K562 (cell line): ENCODE data around the gene EAF1. TPM values are rescaled to one million over a fixed set of nuclear protein-coding genes. Genes with fewer than 3 reads are reported as not detected.

Experiments used
- ATAC-seq: fragments of 200-7000 bp; cut with Tn5 transposase; 3 replicates; pipeline ENCODE4 v1.9.1; 2020; ENCODE audit warnings: moderate library complexity
- BruUV-seq: library from RNA; stranded (reverse); fragments of 400-500 nt; replicated peaks from 2 replicates; lab custom pipeline; 2021; lab: Mats Ljungman, UMichigan
- CTCF ChIA-PET: fragments of 300-600 bp; formaldehyde crosslinking; extraction: SDS; loops from one replicate; lab custom pipeline; 2021; ENCODE audit warnings: low intra/inter-chr PET ratio; lab: Yijun Ruan, JAX
- POLR2A ChIA-PET: fragments of 300-600, 350-650 bp; sonication (Branson Sonifier 250); formaldehyde crosslinking; extraction: SDS; loops from one replicate; lab custom pipeline; 2021; ENCODE audit warnings: antibody characterized with exemption, inconsistent platforms; lab: Yijun Ruan, JAX
- DNase-seq, 4 experiments: peaks; one replicate each; pipeline versions ENCODE4 v3.0.0 to v3.0.0-alpha.2; 2011 to 2018; ENCODE audit warnings: low spot score in 3 of 4, mixed read lengths in 3 of 4; ENCODE audit errors: extremely low read depth in 1 of 4
- FAIRE-seq: peaks from 2 replicates; lab custom pipeline; 2011; peaks lifted over from hg19 to GRCh38; lab: Jason Lieb, UNC
- H2AFZ ChIP-seq: 2 replicates; pipeline ENCODE4 v1.6.0; 2011; ENCODE audit warnings: low read depth, low read length, control low read depth, inconsistent platforms
- H3K27ac ChIP-seq: fragments of 200-600 bp; 3 replicates; pipeline ENCODE4 v1.8.0; 2011; ENCODE audit warnings: low read depth, mild to moderate bottlenecking, control low read depth, inconsistent platforms, low read length, moderate library complexity, mixed read lengths; ENCODE audit errors: extremely low read depth
- H3K27me3 ChIP-seq, 2 experiments: fragments of 300-600 bp in 1 of 2; 2 replicates in 1 of 2; 3 replicates in 1 of 2; pipeline versions ENCODE4 v1.6.0 to v1.8.0; 2011; ENCODE audit warnings: inconsistent platforms in 2 of 2, low read length in 2 of 2, mild to moderate bottlenecking in 1 of 2, mixed read lengths in 1 of 2, moderate library complexity in 1 of 2; ENCODE audit not compliant: control insufficient read depth in 2 of 2, insufficient read depth in 2 of 2
- H3K36me3 ChIP-seq: fragments of 300-600 bp; 3 replicates; pipeline ENCODE4 v1.8.0; 2011; ENCODE audit warnings: mild to moderate bottlenecking, low read length, inconsistent platforms; ENCODE audit not compliant: control insufficient read depth, insufficient read depth
- H3K4me1 ChIP-seq, 2 experiments: fragments of 200-600 bp in 1 of 2; replicated peaks in 1 of 2; 2 replicates in 1 of 2; 3 replicates in 1 of 2; pipeline versions ENCODE4 v1.5.1 to v1.8.0; 2011; ENCODE audit warnings: inconsistent platforms in 2 of 2, low read length in 2 of 2, mild to moderate bottlenecking in 1 of 2, mixed read lengths in 1 of 2, moderate library complexity in 1 of 2; ENCODE audit not compliant: control insufficient read depth in 2 of 2, insufficient read depth in 2 of 2
- H3K4me2 ChIP-seq: 2 replicates; pipeline ENCODE4 v1.6.1; 2011; ENCODE audit warnings: low read length, control low read depth, inconsistent platforms, mixed read lengths; ENCODE audit not compliant: insufficient read depth
- H3K4me3 ChIP-seq: fragments of 200-600 bp; sonication (generic), shearing (Covaris generic); 2 replicates; pipeline ENCODE4 v1.5.1; 2016; ENCODE audit warnings: control low read depth, inconsistent platforms
- H3K79me2 ChIP-seq: fragments of 200-600 bp; 3 replicates; pipeline ENCODE4 v1.8.0; 2011; ENCODE audit warnings: low read length, inconsistent platforms; ENCODE audit not compliant: control insufficient read depth, insufficient read depth
- H3K9ac ChIP-seq, 2 experiments: 2 replicates each; pipeline versions ENCODE4 v1.6.0 to v1.6.1; 2011; ENCODE audit warnings: low read depth in 2 of 2, low read length in 2 of 2, control low read depth in 1 of 2, inconsistent platforms in 1 of 2, mild to moderate bottlenecking in 1 of 2, mixed read lengths in 1 of 2; ENCODE audit not compliant: insufficient read depth in 1 of 2
- H3K9me1 ChIP-seq: one replicate; pipeline ENCODE4 v1.6.0; 2011; ENCODE audit warnings: inconsistent platforms, mild to moderate bottlenecking, low read length, moderate library complexity; ENCODE audit not compliant: control insufficient read depth, insufficient read depth
- H3K9me3 ChIP-seq: replicated peaks from 2 replicates; pipeline ENCODE4 v1.5.1; 2011; ENCODE audit warnings: low read depth, low read length, inconsistent platforms; ENCODE audit not compliant: control insufficient read depth, insufficient read depth
- H4K20me1 ChIP-seq: replicated peaks from 2 replicates; pipeline ENCODE4 v1.6.1; 2011; ENCODE audit warnings: low read length, inconsistent platforms, mixed read lengths; ENCODE audit not compliant: control insufficient read depth, insufficient read depth
- CEBPB ChIP-seq: fragments of 450-650 bp; IDR thresholded peaks from 2 replicates; pipeline ENCODE4 v1.6.1; 2016; ENCODE audit warnings: missing genetic modification characterization, missing compliant biosample characterization
- EGR1 ChIP-seq: fragments of 450-650 bp; conservative IDR thresholded peaks from 2 replicates; pipeline ENCODE4 v1.6.1; 2017; ENCODE audit warnings: mild to moderate bottlenecking
- EP300 ChIP-seq: IDR thresholded peaks from 2 replicates; pipeline ENCODE4 v1.6.1; 2012; ENCODE audit warnings: low read length, improper control_type of control experiment
- MBD2 ChIP-seq: sonication (generic); IDR thresholded peaks from 2 replicates; pipeline ENCODE4 v1.6.1; 2016; ENCODE audit warnings: low read depth, borderline replicate concordance
- POLR2G ChIP-seq: fragments of 200-400 bp; formaldehyde crosslinking; IDR thresholded peaks from 2 replicates; pipeline ENCODE4 v1.6.1; 2017; ENCODE audit warnings: low read depth, mild to moderate bottlenecking, antibody characterized with exemption, low read length, moderate library complexity
- UBTF ChIP-seq, 2 experiments: IDR thresholded peaks; 2 replicates each; pipeline ENCODE4 v1.6.1; 2012; ENCODE audit warnings: improper control_type of control experiment in 2 of 2, low read depth in 2 of 2, low read length in 2 of 2, borderline replicate concordance in 1 of 2
- ZNF140 ChIP-seq: fragments of 250-450 bp; sonication (Bioruptor Pico); IDR thresholded peaks from 2 replicates; pipeline ENCODE4 v1.8.0; 2021; ENCODE audit warnings: moderate library complexity, mild to moderate bottlenecking, inconsistent platforms
- ZNF165 ChIP-seq: fragments of 250-450 bp; sonication (Bioruptor Pico); IDR thresholded peaks from 2 replicates; pipeline ENCODE4 v1.4.0; 2020; ENCODE audit warnings: borderline replicate concordance
- ZNF217 ChIP-seq: sonication (generic); formaldehyde crosslinking; IDR thresholded peaks from 2 replicates; pipeline ENCODE4 v1.8.0; 2022; ENCODE audit warnings: mild to moderate bottlenecking, missing genetic modification reagents
- WGBS: fragments of 100-300 bp; shearing (Covaris generic); methylation state at CpG from one replicate; pipeline ENCODE4 v1.1.6; 2016; ENCODE audit warnings: low coverage, mixed read lengths; ENCODE audit not compliant: insufficient coverage; ENCODE audit errors: missing lambda C conversion rate; 5-methylcytosine and 5-hydroxymethylcytosine counted together
- in situ Hi-C: fragments of 300-500 bp; cut with MboI; formaldehyde crosslinking; loops from 4 replicates; pipeline ENCODE4 v1.15.0; 2018; ENCODE audit warnings: inconsistent platforms, mixed read lengths
- intact Hi-C: fragments of 100-400 bp; cut with micrococcal nuclease; formaldehyde crosslinking; loops from 2 replicates; pipeline ENCODE4 v1.14.2; 2022
- polyA plus RNA-seq, 8 experiments: library from polyadenylated mRNA; depleted of rRNA in 4 of 8; stranded (reverse) in 5 of 8; unstranded in 3 of 8; fragments of >200 nt; fragmentation: Nextera tagmentation in 2 of 8; fragmentation: Illumina TruSeq in 1 of 8; extraction: Ambion mirVana in 2 of 8; extraction: Trizol in 1 of 8; gene quantifications; 2 replicates each; pipeline versions ENCODE4 v1.2.1 to v1.2.3, GENCODE V29; 2011 to 2014; ENCODE audit warnings: inconsistent platforms in 1 of 8, missing spikeins in 1 of 8
- total RNA-seq, 7 experiments: library from RNA; depleted of rRNA in 6 of 7; stranded (reverse); fragments of >200 nt in 6 of 7; fragmentation: Illumina TruSeq in 2 of 7; extraction: Trizol in 2 of 7; gene quantifications; 2 replicates each; pipeline versions ENCODE4 v1.2.1 to v1.2.3, GENCODE V29; 2011 to 2021; ENCODE audit warnings: low replicate concordance in 1 of 7
- TF ChIP-seq, protein P1 (sequence below), 2 experiments: fragments of 450-650 bp; formaldehyde crosslinking in 1 of 2; IDR thresholded peaks; 2 replicates each; pipeline versions ENCODE4 v1.4.0 to v1.6.1; 2014 to 2020; ENCODE audit warnings: mild to moderate bottlenecking in 2 of 2, borderline replicate concordance in 1 of 2, low read depth in 1 of 2
- TF ChIP-seq, protein P2 (sequence below): sonication (generic); formaldehyde crosslinking; IDR thresholded peaks from 2 replicates; pipeline ENCODE4 v1.8.1; 2023; ENCODE audit warnings: mild to moderate bottlenecking, missing genetic modification reagents

EAF1 gene
- total and polyA plus RNA-seq, 9 of the 15 experiments (the other 6 are each of a cell fraction or from before 2014, with no cell fraction given), result 7.0 to 26.8 (median 20.4) TPM

GRCh38 chr3:15438983-15439382 is 11.6 kb downstream of the EAF1 start:
- DNase-seq, result no peak
- ATAC-seq, result no peak
- in situ Hi-C loops (no loop called here), intact Hi-C loops (no loop called here)
- Histone ChIP-seq H3K9me3 (no peaks in the 10 kb centered on the region), H2AFZ (no peak overlapping the region), H3K27me3 (no peaks in the 10 kb centered on the region), H3K4me3 (no peak overlapping the region), H3K9me1 (no peaks in the 10 kb centered on the region), H3K4me1 (no peaks in the 10 kb centered on the region), H3K9ac (no peak overlapping the region), H3K27ac (no peak overlapping the region), H3K4me2 (no peak overlapping the region), H3K36me3 (peaks cover 81% of the 10 kb centered on the region), H3K79me2 (no peaks in the 10 kb centered on the region), H4K20me1 (no peaks in the 10 kb centered on the region)
- 90% methylated on average over 4 of the region's 4 CpGs for WGBS
- no TSS peak for BruUV-seq
- POLR2A ChIA-PET, result no interaction called here
- FAIRE-seq, result no peak
- CTCF ChIA-PET, result no interaction called here
- TF ChIP-seq ZNF217 (CRISPR knock-in tag), result no peak
- TF ChIP-seq MBD2, result no peak
- no peak for TF ChIP-seq ZNF140 (CRISPR knock-in tag)
- TF ChIP-seq, protein P1, sequence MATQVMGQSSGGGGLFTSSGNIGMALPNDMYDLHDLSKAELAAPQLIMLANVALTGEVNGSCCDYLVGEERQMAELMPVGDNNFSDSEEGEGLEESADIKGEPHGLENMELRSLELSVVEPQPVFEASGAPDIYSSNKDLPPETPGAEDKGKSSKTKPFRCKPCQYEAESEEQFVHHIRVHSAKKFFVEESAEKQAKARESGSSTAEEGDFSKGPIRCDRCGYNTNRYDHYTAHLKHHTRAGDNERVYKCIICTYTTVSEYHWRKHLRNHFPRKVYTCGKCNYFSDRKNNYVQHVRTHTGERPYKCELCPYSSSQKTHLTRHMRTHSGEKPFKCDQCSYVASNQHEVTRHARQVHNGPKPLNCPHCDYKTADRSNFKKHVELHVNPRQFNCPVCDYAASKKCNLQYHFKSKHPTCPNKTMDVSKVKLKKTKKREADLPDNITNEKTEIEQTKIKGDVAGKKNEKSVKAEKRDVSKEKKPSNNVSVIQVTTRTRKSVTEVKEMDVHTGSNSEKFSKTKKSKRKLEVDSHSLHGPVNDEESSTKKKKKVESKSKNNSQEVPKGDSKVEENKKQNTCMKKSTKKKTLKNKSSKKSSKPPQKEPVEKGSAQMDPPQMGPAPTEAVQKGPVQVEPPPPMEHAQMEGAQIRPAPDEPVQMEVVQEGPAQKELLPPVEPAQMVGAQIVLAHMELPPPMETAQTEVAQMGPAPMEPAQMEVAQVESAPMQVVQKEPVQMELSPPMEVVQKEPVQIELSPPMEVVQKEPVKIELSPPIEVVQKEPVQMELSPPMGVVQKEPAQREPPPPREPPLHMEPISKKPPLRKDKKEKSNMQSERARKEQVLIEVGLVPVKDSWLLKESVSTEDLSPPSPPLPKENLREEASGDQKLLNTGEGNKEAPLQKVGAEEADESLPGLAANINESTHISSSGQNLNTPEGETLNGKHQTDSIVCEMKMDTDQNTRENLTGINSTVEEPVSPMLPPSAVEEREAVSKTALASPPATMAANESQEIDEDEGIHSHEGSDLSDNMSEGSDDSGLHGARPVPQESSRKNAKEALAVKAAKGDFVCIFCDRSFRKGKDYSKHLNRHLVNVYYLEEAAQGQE (IDR thresholded peaks at IDR 0.05; ENCODE audit: borderline replicate concordance), result no peak
- TF ChIP-seq, protein P1 (CRISPR knock-in tag; IDR thresholded peaks at IDR 0.05; ENCODE audit: low read depth), result no peak
- no peak for TF ChIP-seq ZNF165 (CRISPR knock-in tag)
- TF ChIP-seq CEBPB (tag), result no peak
- TF ChIP-seq EGR1, result no peak
- TF ChIP-seq EP300, result no peak
- TF ChIP-seq UBTF (IDR thresholded peaks at IDR 0.05; ENCODE audit: borderline replicate concordance in 1 of 2, low read depth in 2 of 2, low read length in 2 of 2), result no peak
- TF ChIP-seq, protein P2, sequence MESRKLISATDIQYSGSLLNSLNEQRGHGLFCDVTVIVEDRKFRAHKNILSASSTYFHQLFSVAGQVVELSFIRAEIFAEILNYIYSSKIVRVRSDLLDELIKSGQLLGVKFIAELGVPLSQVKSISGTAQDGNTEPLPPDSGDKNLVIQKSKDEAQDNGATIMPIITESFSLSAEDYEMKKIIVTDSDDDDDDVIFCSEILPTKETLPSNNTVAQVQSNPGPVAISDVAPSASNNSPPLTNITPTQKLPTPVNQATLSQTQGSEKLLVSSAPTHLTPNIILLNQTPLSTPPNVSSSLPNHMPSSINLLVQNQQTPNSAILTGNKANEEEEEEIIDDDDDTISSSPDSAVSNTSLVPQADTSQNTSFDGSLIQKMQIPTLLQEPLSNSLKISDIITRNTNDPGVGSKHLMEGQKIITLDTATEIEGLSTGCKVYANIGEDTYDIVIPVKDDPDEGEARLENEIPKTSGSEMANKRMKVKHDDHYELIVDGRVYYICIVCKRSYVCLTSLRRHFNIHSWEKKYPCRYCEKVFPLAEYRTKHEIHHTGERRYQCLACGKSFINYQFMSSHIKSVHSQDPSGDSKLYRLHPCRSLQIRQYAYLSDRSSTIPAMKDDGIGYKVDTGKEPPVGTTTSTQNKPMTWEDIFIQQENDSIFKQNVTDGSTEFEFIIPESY (CRISPR knock-in tag), result no peak
- no peak for TF ChIP-seq POLR2G
